NCI-H2107 treated with DMSO at 0.1 percent for 48 hours (cell line): ENCODE results near the gene LHX3.

Experiments used
- DNase-seq: peaks from one replicate; lab custom pipeline; 2025; ENCODE audit not compliant: unreplicated experiment; lab: John Stamatoyannopoulos, UW

LHX3 gene

GRCh38 chr9:136209232-136209631, 4.3 kb upstream of the LHX3 start:
- no peak for DNase-seq

DNA sequence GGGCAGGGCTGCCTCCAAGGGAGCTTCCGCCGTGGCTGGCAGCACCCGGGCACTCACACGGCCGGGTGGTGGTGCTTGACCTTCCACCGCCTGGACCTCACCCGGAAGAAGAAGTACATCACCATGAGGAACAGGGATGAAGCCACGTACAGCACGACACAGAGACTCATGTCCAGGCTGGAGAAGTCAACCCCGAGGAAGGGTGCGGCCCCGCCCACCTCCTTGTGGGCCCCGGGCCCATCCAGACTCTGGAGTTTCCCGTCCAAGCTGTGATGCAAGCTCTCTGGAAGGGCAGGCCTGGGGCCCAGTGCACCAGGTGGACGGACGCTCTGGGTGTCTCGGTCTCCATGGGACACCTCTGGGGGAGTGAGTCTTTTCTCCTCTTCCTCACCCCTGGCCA, 3.7 kb upstream of the LHX3 start:
- DNase-seq = no peak

- no peak for DNase-seq
Measured at GRCh38 chr9:136207616-136208015, 2.7 kb upstream of the LHX3 start.

- DNase-seq = peak; percentile 43
Measured at GRCh38 chr9:136206602-136207275, 1.8 kb upstream of the LHX3 start.

- no peak for DNase-seq
Measured at GRCh38 chr9:136205707-136205992, 722 bp upstream of the LHX3 start.

DNA sequence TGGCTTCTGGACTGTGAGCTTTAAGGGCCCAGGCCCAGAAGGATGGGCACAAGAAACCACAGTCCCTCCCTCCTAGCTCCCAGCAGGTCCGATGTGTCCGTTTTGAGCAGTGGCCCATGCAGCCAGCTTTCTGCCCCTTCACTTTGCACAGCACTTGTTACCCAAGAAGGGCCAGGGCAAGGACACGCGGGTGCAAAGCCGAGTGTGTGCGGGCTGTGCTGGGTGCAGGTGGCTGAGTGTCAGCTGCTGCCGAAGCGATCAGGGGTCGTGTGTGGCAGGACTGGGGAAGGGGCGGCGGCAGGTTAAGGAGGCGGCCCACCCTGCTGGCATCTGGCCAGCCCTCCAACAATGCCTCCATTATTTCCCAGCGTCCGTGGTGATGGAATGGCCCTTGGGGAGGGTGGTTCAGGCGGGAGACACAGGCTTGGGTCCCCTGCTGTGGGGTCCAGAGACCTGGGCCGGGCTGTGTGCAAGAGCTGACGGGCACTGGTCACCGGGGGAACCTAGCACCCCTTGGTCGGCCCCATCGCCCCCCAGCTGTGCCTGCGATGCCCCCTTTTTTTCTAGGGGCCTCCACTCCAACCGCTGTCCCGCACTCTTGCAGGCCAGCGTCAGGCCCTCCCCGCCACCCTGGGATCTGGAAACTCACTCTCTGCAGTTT, 653 bp downstream of the LHX3 start:
- no peak for DNase-seq

DNA sequence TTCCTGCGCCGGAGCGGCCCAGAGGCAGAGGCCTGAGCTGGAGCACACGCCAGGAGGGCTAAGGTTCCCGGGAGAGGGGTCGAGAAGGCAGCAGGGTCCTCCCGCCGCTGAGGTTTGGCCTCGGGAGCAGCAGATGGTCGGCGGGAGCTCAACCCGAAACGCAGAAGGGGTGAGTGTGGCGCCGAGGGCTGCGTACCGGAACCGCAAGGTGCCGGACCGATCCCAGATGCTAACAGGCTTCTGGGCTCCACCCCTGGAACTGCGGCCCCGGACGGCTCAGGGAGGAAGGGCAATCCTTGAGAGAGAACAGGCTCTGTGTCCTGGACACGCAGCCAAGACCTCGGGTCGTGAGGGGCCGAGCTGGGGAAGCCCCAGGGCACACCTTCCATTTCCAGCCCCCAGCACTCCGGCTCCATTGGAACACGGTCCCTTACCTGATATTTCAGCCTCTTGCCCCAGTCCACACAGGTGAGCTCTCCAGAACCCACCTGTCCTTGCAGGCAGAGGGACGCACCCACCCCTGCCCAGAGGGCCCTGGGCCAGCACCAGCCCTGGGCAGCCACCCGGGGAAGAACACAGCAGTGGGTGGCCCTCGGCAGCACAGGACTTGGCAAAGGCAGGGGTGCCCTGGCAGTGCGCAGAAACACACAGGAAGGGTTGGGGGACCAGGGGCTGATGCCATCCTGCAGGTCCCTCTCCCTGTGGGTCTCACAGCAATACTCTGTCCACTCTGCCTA, 1.4 kb downstream of the LHX3 start:
- no peak for DNase-seq

- no peak for DNase-seq
Measured at GRCh38 chr9:136202454-136203407, 2.2 kb downstream of the LHX3 start.

- no peak for DNase-seq
Measured at GRCh38 chr9:136201609-136202453, 3.1 kb downstream of the LHX3 start.

GRCh38 chr9:136201174-136201573, 3.8 kb downstream of the LHX3 start:
- DNase-seq = no peak

- no peak for DNase-seq
Measured at GRCh38 chr9:136200424-136200823, 4.5 kb downstream of the LHX3 start.

DNA sequence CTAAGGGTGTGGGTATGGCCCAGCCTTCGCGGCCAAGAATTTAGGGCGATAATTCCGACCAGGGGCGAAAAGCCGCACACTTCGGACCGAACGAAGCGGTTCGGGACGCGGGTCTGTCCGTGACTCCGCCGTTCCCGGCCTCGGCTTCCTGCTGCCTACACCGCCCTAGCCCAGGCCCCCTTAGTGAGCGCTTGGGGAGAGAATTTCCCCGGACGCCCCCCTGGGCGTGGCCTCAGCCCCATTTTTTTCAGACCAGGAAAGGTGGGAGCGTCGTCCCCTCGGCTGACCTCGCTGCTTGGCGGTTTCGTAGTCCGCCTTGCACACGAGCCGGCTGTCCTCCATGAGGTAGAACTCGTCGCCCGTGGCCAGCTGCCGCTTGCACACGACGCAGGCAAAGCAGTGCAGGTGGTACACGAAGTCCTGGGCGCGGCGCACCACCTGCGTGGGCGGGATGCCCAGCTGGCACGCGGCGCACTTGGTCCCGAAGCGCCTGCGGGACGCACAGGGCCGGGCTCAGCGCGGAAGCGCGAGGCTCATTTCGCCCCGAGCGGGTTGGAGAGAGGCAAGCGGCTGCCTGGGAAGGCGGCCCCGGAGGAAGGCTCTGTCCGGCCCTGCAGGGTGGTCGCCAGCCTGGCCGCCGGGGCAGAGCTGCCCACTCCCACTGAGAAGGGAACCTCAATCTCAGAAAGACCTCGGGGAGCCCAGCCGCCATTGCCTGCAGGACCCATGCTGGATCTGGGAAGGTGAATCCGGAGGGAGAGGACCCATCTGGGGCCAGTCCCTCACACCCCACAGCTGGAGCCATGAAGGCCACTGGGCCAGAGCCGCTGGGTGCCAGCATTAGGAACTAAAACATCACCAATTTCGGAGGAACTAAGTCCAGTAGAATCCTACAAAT, 5.3 kb downstream of the LHX3 start:
- no peak for DNase-seq

DNA sequence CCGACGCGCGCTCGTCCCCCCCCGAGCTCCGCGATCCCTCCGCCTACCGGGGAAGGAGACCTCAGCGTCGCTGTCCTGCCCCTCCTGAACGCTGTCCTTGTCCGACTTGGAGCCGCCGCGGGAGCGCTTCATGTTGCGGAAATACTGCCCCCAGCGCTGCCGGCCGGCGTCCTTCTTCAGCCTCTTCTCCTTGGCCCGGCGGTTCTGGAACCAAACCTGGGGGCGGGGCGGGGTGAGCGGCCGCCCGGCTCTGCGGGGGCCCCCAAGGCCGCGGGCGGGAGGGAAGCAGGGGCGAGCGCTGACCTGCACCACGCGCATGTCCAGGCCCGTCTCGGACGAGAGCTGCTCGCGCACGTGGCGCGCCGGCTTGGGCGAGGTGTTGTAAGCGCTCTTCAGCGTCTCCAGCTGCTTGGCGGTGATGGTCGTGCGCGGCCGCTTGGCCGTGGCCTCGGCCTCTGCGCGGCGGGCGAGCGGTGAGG, 6.3 kb downstream of the LHX3 start:
- DNase-seq = no peak

- no peak for DNase-seq
Measured at GRCh38 chr9:136197930-136198604, 6.9 kb downstream of the LHX3 start.

GRCh38 chr9:136197084-136197875, 7.6 kb downstream of the LHX3 start:
- no peak for DNase-seq

DNA sequence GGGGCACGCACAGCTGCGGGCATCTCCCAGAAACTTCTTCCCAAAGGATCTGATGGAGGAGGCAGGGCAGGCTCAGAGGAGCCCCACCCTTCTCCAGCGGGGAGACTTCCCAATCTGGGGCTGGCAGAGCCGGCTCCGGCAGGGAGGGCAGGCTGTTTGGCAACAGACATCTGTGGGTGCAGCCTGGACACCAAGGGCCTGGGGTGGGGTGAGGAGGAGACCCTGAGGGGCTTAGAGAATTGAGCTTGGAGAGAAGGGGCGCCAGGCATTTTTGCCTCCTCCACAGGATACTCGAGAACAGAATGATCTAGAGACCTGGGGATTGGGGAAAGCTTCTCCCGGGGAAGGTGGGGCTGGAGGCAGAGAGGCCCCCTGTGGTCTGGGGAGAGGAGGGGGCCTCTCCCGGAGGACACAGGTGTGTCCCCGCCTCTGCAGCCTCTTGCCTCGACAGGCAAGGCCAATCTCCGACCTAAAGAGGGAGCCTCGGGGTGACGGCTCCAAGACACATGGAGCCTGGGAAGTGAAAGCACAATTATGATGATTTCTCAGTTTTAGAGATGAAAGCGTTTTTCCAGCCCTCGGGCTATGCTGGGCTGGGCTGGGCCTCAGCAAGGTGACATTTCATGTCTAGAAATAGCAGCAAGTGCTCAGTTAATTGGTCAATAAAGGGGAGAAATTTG, 8.4 kb downstream of the LHX3 start:
- no peak for DNase-seq

DNA sequence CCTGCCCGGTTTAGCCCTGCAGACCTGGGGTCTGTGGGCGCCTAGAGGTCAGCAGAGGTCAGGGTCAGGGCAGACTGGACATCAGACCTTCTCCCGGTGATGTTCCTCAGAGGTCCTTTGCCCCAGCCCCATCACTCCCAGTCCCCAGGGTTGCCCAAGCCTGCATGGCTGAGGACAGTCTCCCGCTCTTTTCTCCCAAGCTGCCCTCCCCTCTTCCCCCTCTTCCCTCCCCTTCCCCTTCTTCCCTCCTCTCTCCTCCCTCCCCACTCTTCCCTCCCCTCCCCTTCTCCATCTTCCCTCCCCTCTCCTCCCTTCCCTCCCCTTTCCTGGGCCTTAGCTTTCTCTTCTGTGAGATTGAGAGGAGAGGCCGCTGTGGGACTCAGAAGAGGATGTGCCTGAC, 10.4 kb downstream of the LHX3 start:
- no peak for DNase-seq
